Inferior parietal cortex (tissue), 1 donor: Measurements from ENCODE around the gene HEATR5B.
"Not testable (repeated sequence)": the region's sequence is repeated elsewhere in the genome, so short reads cannot be mapped to it uniquely, and the experiment has no call there.

ENCODE experiments used
- DNase-seq: peaks from one replicate; pipeline ENCODE4 v3.0.0-alpha.2; 2016; ENCODE audit errors: extremely low spot score

Gene HEATR5B

GRCh38 chr2:37061776-37062175, 22.4 kb downstream of the HEATR5B start:
- DNase-seq, result no peak

- no peak for DNase-seq
These were observed 23.0 kb downstream of the HEATR5B start for GRCh38 chr2:37061013-37061711.

GRCh38 chr2:37060446-37060845, 23.7 kb downstream of the HEATR5B start:
- DNase-seq, result no peak

- no peak for DNase-seq
These were observed 24.3 kb downstream of the HEATR5B start for GRCh38 chr2:37059841-37060240.

- DNase-seq, result no peak
These were observed 31.4 kb downstream of the HEATR5B start for GRCh38 chr2:37052600-37053332.

DNA sequence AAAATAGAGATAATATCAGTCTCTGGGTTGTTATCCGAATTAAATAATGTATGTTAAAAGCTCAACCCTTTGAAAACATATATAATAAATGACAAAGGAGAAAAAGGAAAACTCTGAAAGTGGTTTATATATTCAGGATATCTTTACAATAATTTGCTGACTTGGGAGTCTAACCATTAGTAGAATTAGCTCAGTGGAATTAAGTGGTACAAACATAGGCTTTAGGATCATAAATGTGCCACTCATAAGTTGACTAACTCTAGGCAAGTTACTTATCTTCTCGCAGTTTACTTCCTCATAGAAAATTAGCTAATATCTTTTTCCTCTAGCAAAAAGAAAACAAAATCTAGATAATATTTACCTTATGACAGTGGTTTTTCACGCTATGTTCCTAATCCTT, 44.6 kb downstream of the HEATR5B start:
- no peak for DNase-seq

- no peak for DNase-seq
These were observed 46.4 kb downstream of the HEATR5B start for GRCh38 chr2:37037771-37038170.

- no peak for DNase-seq
These were observed 54.4 kb downstream of the HEATR5B start for GRCh38 chr2:37029758-37030157.

DNA sequence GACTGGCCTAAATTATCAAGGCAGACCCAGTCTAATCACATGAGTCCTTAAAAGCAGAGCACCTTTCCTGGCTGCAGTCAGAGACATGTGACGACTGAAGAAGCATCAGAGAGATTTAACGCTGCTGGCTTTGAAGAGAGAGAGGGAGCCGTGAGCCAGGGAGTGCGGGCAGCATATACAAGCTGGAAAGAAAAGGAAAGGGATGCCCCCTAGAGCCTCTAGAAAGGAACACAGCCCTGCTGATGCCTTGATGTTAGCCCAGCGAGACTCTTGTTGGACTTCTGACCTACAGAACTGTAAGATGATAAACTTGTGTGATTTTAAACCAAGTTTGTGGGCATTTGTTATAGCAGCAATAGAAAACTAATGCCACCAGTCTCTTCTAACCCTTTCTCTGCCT, 58.1 kb downstream of the HEATR5B start:
- DNase-seq, result no peak

GRCh38 chr2:37020887-37021796, 63.0 kb downstream of the HEATR5B start:
- no peak for DNase-seq

GRCh38 chr2:37020212-37020886, 63.8 kb downstream of the HEATR5B start:
- DNase-seq, result no peak

DNA sequence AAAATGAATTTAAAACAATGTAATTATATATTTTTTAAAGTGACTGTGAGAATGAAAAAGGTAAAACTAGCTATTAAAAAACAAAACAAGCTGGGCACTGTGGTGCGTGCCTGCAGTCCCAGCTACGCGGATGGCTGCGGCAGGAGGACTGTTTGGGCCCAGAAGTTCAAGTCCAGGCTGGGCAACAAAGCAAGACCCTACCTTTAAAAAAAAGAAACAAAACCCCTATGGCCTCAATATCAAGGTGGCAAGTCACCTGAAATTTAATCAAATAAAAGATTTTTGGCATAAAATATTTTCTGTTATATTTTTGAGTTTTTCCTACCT, 70.9 kb downstream of the HEATR5B start:
- no peak for DNase-seq

- no peak for DNase-seq
These were observed 73.0 kb downstream of the HEATR5B start for GRCh38 chr2:37011130-37011529.

DNA sequence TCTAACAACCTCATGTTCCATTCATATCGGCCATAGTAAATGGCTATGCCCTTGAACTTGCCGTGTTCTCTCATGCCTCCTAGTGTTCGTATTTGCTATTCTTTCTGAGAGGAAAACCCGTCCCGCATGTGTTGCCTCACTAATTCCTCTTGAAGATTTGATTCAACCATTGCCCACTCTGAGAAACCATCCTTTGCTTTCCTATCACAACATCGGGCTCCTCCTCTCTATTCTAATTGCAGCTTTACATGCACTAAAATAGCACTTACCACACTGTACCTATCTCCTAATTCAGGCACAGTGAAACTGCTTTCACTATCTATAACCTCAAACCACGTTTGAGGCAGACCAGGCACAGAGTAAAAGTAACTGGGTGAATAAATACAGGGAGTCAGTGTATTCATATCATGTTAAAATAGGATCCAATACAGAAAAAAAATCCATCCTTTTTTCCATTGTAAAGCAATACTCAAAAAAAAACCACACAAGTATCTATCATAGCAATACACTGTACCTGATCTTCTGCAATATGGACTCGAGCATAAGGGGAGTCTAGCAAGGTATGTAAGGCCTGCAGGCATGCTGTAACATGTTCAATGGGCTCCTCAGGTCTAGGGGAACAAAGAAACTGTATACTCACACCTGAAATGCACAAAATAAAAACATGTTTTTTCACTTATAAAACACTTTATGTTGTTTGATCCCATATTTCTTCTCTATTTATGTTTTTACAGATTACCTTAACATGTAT, 78.9 kb downstream of the HEATR5B start:
- peak; percentile 22 for DNase-seq

GRCh38 chr2:37000988-37001556, 83.1 kb downstream of the HEATR5B start:
- no peak for DNase-seq

GRCh38 chr2:37000318-37000717, 83.9 kb downstream of the HEATR5B start:
- DNase-seq, result no peak

DNA sequence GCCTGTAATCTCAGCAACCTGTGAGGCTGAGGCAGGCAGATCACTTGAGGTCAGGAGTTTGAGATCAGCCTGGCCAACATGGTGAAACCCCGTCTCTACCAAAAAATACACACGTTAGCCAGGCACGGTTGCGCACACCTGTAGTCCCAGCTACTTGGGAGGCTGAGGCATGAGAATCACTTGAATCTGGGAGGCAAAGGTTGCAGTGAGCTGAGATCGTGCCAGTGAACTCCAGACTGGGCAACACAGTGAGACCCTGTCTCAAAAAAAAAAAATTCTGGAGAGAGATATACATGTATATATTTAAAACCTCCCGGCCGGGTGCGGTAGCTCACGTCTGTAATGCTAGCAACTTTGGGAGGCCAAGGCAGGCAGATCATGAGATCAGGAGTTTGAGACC, 84.8 kb downstream of the HEATR5B start:
- DNase-seq, result not testable (repeated sequence)

GRCh38 chr2:36993841-36994620, 90.1 kb downstream of the HEATR5B start:
- DNase-seq, result no peak

DNA sequence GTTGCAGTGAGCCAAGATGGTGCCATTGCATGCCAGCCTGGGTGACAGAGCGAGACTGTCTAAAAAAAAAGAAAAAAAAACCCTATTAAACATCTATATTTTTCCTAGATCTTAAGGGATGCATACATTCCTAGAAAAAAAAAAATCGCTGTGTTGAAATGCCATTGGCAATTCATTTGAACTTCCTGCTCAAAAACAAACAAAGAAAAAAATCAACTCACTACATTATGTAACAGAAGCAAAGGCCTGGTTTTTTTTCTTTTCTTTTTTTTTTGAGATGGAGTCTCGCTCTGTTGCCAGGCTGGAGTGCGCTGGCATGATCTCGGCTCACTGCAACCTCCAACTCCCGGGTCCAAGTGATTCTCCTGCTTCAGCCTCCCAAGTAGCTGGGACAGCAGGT, 96.2 kb downstream of the HEATR5B start:
- DNase-seq, result no peak

- no peak for DNase-seq
These were observed 101.7 kb downstream of the HEATR5B start for GRCh38 chr2:36982467-36982866.
